Natural killer cell (primary cell): ENCODE data around the gene MX2. TPM values are rescaled to one million over a fixed set of nuclear protein-coding genes. Genes with fewer than 3 reads are reported as not detected.

Experiments
- ATAC-seq, 3 donors: fragments of 150-1000 bp in 2 of 3; fragments of 200-7000 bp in 1 of 3; cut with Tn5 transposase; 1 replicate in 1 of 3; 2 replicates in 2 of 3; pipeline ENCODE4 v1.10.0; 2021; ENCODE audit warnings: mild to moderate bottlenecking in 2 of 3, moderate library complexity in 2 of 3
- DNase-seq, 2 donors: peaks; one replicate each; pipeline versions ENCODE4 v3.0.0 to v3.0.0-alpha.2; 2013 to 2021; ENCODE audit warnings: mixed read lengths in 1 of 2
- H3K27ac ChIP-seq: one replicate; pipeline ENCODE4 v1.5.1; 2013; ENCODE audit warnings: mild to moderate bottlenecking, low read length
- H3K27me3 ChIP-seq: one replicate; pipeline ENCODE4 v1.6.1; 2013; ENCODE audit warnings: low read length; ENCODE audit not compliant: control insufficient read depth, insufficient read depth
- H3K36me3 ChIP-seq: one replicate; pipeline ENCODE4 v1.6.1; 2013; ENCODE audit warnings: low read length; ENCODE audit not compliant: control insufficient read depth, insufficient read depth
- H3K4me1 ChIP-seq: one replicate; pipeline ENCODE4 v1.6.1; 2013; ENCODE audit warnings: low read length; ENCODE audit not compliant: control insufficient read depth, insufficient read depth
- H3K4me3 ChIP-seq: one replicate; pipeline ENCODE4 v1.5.1; 2013; ENCODE audit warnings: low read length
- H3K9me3 ChIP-seq: one replicate; pipeline ENCODE4 v1.6.1; 2013; ENCODE audit warnings: low read length; ENCODE audit not compliant: control insufficient read depth, insufficient read depth
- H3K27ac Mint-ChIP-seq, 2 donors: one replicate each; pipeline ENCODE4 v1.8.0; 2022; ENCODE audit warnings: mild to moderate bottlenecking in 2 of 2, mixed read lengths in 2 of 2, moderate library complexity in 1 of 2
- H3K27me3 Mint-ChIP-seq, 2 donors: one replicate each; pipeline ENCODE4 v1.8.0; 2022; ENCODE audit warnings: low read depth in 2 of 2, mixed read lengths in 2 of 2
- H3K36me3 Mint-ChIP-seq: one replicate; pipeline ENCODE4 v1.8.0; 2022; ENCODE audit warnings: mixed read lengths
- H3K4me1 Mint-ChIP-seq, 2 donors: one replicate each; pipeline ENCODE4 v1.8.0; 2022; ENCODE audit warnings: mixed read lengths in 2 of 2
- H3K4me3 Mint-ChIP-seq: one replicate; pipeline ENCODE4 v1.8.0; 2022; ENCODE audit warnings: mild to moderate bottlenecking, moderate library complexity, mixed read lengths
- H3K9me3 Mint-ChIP-seq, 2 donors: one replicate each; pipeline ENCODE4 v1.8.0; 2022; ENCODE audit warnings: mixed read lengths in 2 of 2
- WGBS: methylation state at CpG from one replicate; pipeline ENCODE4 v1.1.7; 2013; ENCODE audit warnings: missing lambda C conversion rate; ENCODE audit not compliant: insufficient coverage; 5-methylcytosine and 5-hydroxymethylcytosine counted together
- intact Hi-C: fragments of 100-400 bp; cut with micrococcal nuclease; formaldehyde crosslinking; loops from one replicate; pipeline ENCODE4 v1.14.2; 2022
- total RNA-seq, 4 donors: library from RNA; stranded (reverse); fragments of 120-200 nt in 1 of 4; gene quantifications; one replicate each; pipeline versions ENCODE4 v1.2.3 to v1.2.4, GENCODE V29; 2013 to 2022
- TF ChIP-seq, protein P1 (sequence below): fragments of 200-600 bp; IDR thresholded peaks from one replicate; pipeline ENCODE4 v1.8.0; 2022; ENCODE audit warnings: antibody characterized with exemption

The MX2 gene
- total RNA-seq, 3 donors from 2014 or later (not counting 1 experiment from before 2014, with no cell fraction given): 37.9 to 73.9 (median 42.6) TPM

DNA sequence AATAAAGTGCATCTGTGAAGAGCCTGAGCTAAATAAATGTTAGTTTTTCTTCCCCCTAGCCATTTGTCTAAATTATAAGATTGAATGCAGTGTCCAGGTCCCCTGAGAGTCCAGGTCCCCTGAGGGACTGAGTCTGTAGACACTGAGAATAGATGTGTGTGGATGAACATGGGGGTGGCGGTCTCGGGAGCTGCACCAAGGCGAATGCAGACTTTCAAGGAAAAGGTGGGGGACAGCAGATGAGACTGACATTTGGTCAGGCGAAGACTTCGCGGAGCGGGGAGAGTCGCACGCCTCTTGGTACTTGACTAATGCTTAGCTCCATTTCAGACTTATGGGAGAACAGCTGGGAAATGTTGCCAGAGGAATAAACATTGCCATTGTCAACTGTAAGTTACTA is 17.7 kb upstream of the MX2 start:
- Mint-ChIP-seq H3K9me3 (peaks cover 0 to 3% of the 10 kb centered on the region in 2 donors), H3K27ac (no peak overlapping the region), H3K36me3 (peaks cover 6% of the 10 kb centered on the region), H3K4me1 (no peaks in the 10 kb centered on the region), H3K4me3 (no peak overlapping the region), H3K27me3 (peaks cover 32 to 45% of the 10 kb centered on the region in 2 donors)
- no peaks in the 10 kb centered on the region for H3K27me3 ChIP-seq
- H3K27ac ChIP-seq: no peak overlapping the region
- DNase-seq (no peak), ATAC-seq (no peak)
- 93% methylated on average over 9 of the region's 9 CpGs for WGBS
- intact Hi-C loops: no loop called here
- no peaks in the 10 kb centered on the region for H3K4me1 ChIP-seq
- H3K4me3 ChIP-seq: no peak overlapping the region
- H3K9me3 ChIP-seq: no peaks in the 10 kb centered on the region
- H3K36me3 ChIP-seq: no peaks in the 10 kb centered on the region
- TF ChIP-seq, protein P1, sequence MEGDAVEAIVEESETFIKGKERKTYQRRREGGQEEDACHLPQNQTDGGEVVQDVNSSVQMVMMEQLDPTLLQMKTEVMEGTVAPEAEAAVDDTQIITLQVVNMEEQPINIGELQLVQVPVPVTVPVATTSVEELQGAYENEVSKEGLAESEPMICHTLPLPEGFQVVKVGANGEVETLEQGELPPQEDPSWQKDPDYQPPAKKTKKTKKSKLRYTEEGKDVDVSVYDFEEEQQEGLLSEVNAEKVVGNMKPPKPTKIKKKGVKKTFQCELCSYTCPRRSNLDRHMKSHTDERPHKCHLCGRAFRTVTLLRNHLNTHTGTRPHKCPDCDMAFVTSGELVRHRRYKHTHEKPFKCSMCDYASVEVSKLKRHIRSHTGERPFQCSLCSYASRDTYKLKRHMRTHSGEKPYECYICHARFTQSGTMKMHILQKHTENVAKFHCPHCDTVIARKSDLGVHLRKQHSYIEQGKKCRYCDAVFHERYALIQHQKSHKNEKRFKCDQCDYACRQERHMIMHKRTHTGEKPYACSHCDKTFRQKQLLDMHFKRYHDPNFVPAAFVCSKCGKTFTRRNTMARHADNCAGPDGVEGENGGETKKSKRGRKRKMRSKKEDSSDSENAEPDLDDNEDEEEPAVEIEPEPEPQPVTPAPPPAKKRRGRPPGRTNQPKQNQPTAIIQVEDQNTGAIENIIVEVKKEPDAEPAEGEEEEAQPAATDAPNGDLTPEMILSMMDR: no peak

DNA sequence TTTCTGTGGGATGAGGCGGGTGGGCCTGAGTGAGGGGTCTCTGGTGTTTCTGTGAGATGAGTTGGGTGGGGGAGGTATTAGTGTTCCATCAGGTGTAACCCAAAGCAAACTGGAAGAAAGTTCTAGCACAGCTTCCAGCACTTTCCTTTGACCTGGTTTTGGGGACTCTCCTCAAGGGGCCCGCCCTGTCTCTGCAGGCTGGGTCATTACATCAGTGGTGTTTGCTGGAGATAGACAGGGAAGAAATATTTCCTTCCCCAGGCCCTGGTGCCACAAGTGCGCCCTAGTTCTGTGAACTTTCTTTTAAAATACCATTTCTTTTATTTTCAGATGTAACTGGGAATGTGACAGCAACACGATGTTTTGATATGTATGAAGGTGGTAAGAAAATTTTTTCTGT is 16.5 kb upstream of the MX2 start:
- no peak for DNase-seq
- Mint-ChIP-seq H3K9me3 (peaks cover 0 to 3% of the 10 kb centered on the region in 2 donors), H3K4me1 (no peaks in the 10 kb centered on the region), H3K36me3 (peaks cover 6% of the 10 kb centered on the region), H3K27ac (no peak overlapping the region), H3K4me3 (no peak overlapping the region), H3K27me3 (peaks cover 27 to 40% of the 10 kb centered on the region in 2 donors)
- Histone ChIP-seq H3K4me3 (no peak overlapping the region), H3K4me1 (no peaks in the 10 kb centered on the region), H3K27me3 (no peaks in the 10 kb centered on the region), H3K36me3 (no peaks in the 10 kb centered on the region), H3K9me3 (no peaks in the 10 kb centered on the region), H3K27ac (no peak overlapping the region)
- TF ChIP-seq, protein P1: no peak
- 90% methylated on average over 2 of the region's 4 CpGs for WGBS
- intact Hi-C loops: no loop called here
- ATAC-seq: no peak

GRCh38 chr21:41345934-41346685 is 15.7 kb upstream of the MX2 start:
- no peak for ATAC-seq
- Histone ChIP-seq H3K27me3 (no peaks in the 10 kb centered on the region), H3K27ac (no peak overlapping the region), H3K4me3 (no peak overlapping the region), H3K36me3 (no peaks in the 10 kb centered on the region), H3K9me3 (no peaks in the 10 kb centered on the region), H3K4me1 (no peaks in the 10 kb centered on the region)
- Mint-ChIP-seq H3K27me3 (peaks cover 31 to 45% of the 10 kb centered on the region in 2 donors), H3K4me1 (no peaks in the 10 kb centered on the region), H3K36me3 (peaks cover 6% of the 10 kb centered on the region), H3K27ac (no peak overlapping the region), H3K4me3 (no peak overlapping the region), H3K9me3 (peaks cover 0 to 3% of the 10 kb centered on the region in 2 donors)
- intact Hi-C loops: no loop called here
- no peak for DNase-seq
- TF ChIP-seq, protein P1: no peak
- WGBS: 89% methylated on average over 10 of the region's 13 CpGs

GRCh38 chr21:41346758-41347157 is 15.1 kb upstream of the MX2 start:
- 80% methylated on average over 8 of the region's 8 CpGs for WGBS
- H3K27me3 ChIP-seq: no peaks in the 10 kb centered on the region
- Mint-ChIP-seq H3K4me3 (no peak overlapping the region), H3K9me3 (peaks cover 0 to 3% of the 10 kb centered on the region in 2 donors), H3K4me1 (no peaks in the 10 kb centered on the region), H3K27me3 (peaks cover 29 to 42% of the 10 kb centered on the region in 2 donors), H3K36me3 (peaks cover 6% of the 10 kb centered on the region), H3K27ac (no peak overlapping the region)
- TF ChIP-seq, protein P1: no peak
- no peak for ATAC-seq
- DNase-seq: no peak
- no peak overlapping the region for H3K4me3 ChIP-seq
- no peaks in the 10 kb centered on the region for H3K36me3 ChIP-seq
- no peaks in the 10 kb centered on the region for H3K4me1 ChIP-seq
- no peak overlapping the region for H3K27ac ChIP-seq
- no peaks in the 10 kb centered on the region for H3K9me3 ChIP-seq
- intact Hi-C loops: no loop called here
